Measurements from ENCODE around the gene BTBD10. TPM values are rescaled to one million over a fixed set of nuclear protein-coding genes. Genes with fewer than 3 reads are reported as not detected.

The BTBD10 gene
- total and polyA plus RNA-seq, 8 donors: 4.6 to 15.9 (median 7.6) TPM

DNA sequence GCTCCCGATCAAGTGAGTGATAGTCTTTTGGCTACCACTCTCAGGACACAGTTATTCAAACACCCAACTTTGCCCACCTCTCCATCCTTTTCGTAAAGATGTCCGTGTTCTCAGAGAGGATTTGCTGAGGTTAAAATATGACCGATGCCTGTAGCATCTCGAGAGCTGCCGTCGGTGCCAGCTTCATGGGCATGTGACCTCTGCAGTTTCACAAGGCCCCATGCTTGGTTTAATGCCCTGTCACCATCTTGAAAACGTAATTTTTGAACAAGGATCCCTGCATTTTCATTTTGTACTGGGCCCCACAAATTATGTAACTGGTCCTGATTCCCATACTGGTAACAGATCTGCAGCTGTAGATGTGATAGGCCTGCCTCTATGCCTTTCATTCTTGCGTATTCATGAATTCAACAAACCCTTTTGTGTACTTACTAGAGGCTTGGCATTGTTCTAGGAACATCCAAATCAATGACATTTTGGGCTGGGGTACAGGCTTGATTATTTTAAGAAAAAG lies 100.4 kb downstream of the BTBD10 start:
- Histone ChIP-seq H3K4me1 (no peaks in the 10 kb centered on the region), H3K4me3 (no peak overlapping the region), H3K9me3 (no peaks in the 10 kb centered on the region), H3K27me3 (no peaks in the 10 kb centered on the region), H3K27ac (no peak overlapping the region), H3K36me3 (peaks cover 0 to 43% (median 13%) of the 10 kb centered on the region in 3 donors)
- intact Hi-C loops (cut with DNase I): no loop called here
- FAIRE-seq (no peak), ATAC-seq (no peak), DNase-seq (no peak)
- WGBS, 2 donors: 89 to 97% methylated on average over 9 of the region's 9 CpGs
- TF ChIP-seq CTCF (IDR thresholded peaks at IDR 0.05): no peak

DNA sequence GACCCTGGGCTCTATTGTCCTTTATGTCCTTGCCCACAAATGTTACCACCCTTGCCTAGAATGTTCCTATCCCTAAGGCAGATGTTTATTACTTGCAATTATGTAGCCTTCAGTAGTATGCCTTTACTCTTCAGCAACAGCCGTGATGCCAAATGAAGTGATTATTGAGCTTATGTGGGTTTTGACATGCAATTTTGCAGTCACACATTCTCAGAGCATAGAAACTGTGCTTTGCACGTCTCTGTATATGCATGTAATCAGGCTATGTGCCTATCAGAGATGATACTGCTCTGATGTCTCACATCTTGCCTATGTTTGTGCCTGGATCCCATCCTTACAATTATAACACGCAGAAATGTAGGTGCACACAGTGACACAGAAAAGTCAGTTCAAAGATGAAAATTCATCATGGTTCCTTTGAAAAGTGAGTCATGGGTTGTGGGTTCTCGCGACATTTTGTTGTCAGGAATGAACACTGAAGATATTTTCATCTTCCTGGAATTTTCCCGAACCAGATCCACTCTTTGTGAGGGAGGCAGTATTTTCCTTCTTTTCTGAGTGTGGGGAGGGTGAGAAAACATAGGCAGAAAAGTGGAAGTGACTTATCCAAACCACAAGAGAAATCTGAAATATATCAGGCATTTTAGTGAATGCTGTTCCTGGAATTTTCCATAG lies 104.3 kb downstream of the BTBD10 start:
- WGBS, 2 donors: 91 to 95% methylated on average over 6 of the region's 6 CpGs
- FAIRE-seq: no peak

DNA sequence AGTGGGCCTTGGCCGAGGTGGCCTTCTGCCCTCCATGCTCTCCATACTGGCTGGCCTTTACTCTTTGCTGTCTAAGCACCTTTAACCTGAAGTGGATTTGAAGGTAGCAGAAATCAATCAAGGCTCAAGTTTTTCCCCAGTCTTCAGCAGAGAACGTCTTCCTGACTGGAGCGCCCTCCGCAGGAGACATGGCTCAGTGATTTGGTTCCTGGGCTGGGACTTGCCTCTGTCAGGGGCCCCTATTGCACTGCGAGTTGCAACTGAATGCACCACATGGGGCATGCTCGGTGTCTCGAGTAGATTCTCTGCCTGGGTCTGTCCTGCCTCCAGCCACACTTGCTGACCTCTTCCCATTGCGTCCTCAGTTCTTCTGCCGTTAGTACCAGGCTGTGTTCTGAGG lies 105.8 kb downstream of the BTBD10 start:
- no peaks in the 10 kb centered on the region for H3K9me3 ChIP-seq
- H3K27ac ChIP-seq: no peak overlapping the region
- TF ChIP-seq CTCF (IDR thresholded peaks at IDR 0.05): no peak
- no peaks in the 10 kb centered on the region for H3K4me1 ChIP-seq
- DNase-seq (no peak), FAIRE-seq (no peak), ATAC-seq (no peak)
- no peak overlapping the region for H3K4me3 ChIP-seq
- intact Hi-C loops (cut with DNase I): no loop called here
- WGBS, 2 donors: 89 to 90% methylated on average over 9 of the region's 9 CpGs
- H3K36me3 ChIP-seq: peaks cover 0 to 53% (median 13%) of the 10 kb centered on the region in 3 donors
- no peaks in the 10 kb centered on the region for H3K27me3 ChIP-seq

More for the DNA sequence above, 104.3 kb downstream of the BTBD10 start:
- ATAC-seq (no peak), DNase-seq (no peak)
- Histone ChIP-seq H3K4me1 (no peaks in the 10 kb centered on the region), H3K36me3 (peaks cover 0 to 53% (median 13%) of the 10 kb centered on the region in 3 donors), H3K4me3 (no peak overlapping the region), H3K27me3 (no peaks in the 10 kb centered on the region), H3K27ac (no peak overlapping the region), H3K9me3 (no peaks in the 10 kb centered on the region)
- TF ChIP-seq CTCF (IDR thresholded peaks at IDR 0.05): no peak
- intact Hi-C loops (cut with DNase I): no loop called here

- intact Hi-C loops (cut with DNase I): no loop called here
- 87 to 89% methylated on average over 4 of the region's 4 CpGs for WGBS, 2 donors
- H3K4me3 ChIP-seq: no peak overlapping the region
- no peaks in the 10 kb centered on the region for H3K4me1 ChIP-seq
- no peak for TF ChIP-seq CTCF (IDR thresholded peaks at IDR 0.05)
- FAIRE-seq: no peak
- H3K27me3 ChIP-seq: no peaks in the 10 kb centered on the region
- peaks cover 0 to 39% (median 4%) of the 10 kb centered on the region in 3 donors for H3K36me3 ChIP-seq
- DNase-seq: no peak
- H3K27ac ChIP-seq: no peak overlapping the region
- no peak for ATAC-seq
- no peaks in the 10 kb centered on the region for H3K9me3 ChIP-seq
These were observed 107.8 kb downstream of the BTBD10 start for GRCh38 chr11:13355191-13355590.

GRCh38 chr11:13354335-13354734 lies 108.7 kb downstream of the BTBD10 start:
- intact Hi-C loops (cut with DNase I): no loop called here

More at GRCh38 chr11:13354335-13354734, 108.7 kb downstream of the BTBD10 start:
- 82 to 83% methylated on average over 6 of the region's 6 CpGs for whole genome bisulfite sequencing, 2 donors
- ATAC-seq (no peak), DNase-seq (no peak), FAIRE-seq (no peak)
- Histone ChIP-seq H3K36me3 (peaks cover 0 to 37% (median 4%) of the 10 kb centered on the region in 3 donors), H3K9me3 (no peaks in the 10 kb centered on the region), H3K27ac (no peak overlapping the region), H3K27me3 (no peaks in the 10 kb centered on the region), H3K4me3 (no peak overlapping the region), H3K4me1 (no peaks in the 10 kb centered on the region)
- no peak for TF ChIP-seq CTCF (IDR thresholded peaks at IDR 0.05)
